Endometrial microvascular endothelial cells (primary cell): Measurements from ENCODE around the gene FAM219B. TPM values are rescaled to one million over a fixed set of nuclear protein-coding genes. Genes with fewer than 3 reads are reported as not detected.
"Not testable (repeated sequence)": the region's sequence is repeated elsewhere in the genome, so short reads cannot be mapped to it uniquely, and the experiment has no call there.

ENCODE experiments used
- in situ Hi-C: cut with HindIII; loops from 2 replicates; pipeline ENCODE4 v1.10.0; 2017; ENCODE audit warnings: low sequenced_read_pairs, low pct_unique_long_range_greater_than_20kb; ENCODE audit errors: inconsistent ontology term
- total RNA-seq: library from RNA; depleted of rRNA; stranded (reverse); fragments of >200 nt; gene quantifications from one replicate; pipeline ENCODE4 v1.2.3, GENCODE V29; 2015; ENCODE audit errors: inconsistent ontology term

Gene FAM219B, protein sequence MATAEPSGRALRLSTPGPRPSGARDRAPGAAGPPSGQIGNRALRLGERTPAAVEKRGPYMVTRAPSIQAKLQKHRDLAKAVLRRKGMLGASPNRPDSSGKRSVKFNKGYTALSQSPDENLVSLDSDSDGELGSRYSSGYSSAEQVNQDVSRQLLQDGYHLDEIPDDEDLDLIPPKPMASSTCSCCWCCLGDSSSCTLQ
- total RNA-seq = 30.4 TPM

GRCh38 chr15:74906450-74907162 lies at the start of gene FAM219B:
Gene FAM219B (minus strand): TSS chr15:74906851. CDS start chr15:74906800, 51 bp downstream.
- in situ Hi-C loops = no loop called here

- in situ Hi-C loops = no loop called here
Observed at GRCh38 chr15:74955796-74956647, 49.4 kb upstream of the FAM219B start.

DNA sequence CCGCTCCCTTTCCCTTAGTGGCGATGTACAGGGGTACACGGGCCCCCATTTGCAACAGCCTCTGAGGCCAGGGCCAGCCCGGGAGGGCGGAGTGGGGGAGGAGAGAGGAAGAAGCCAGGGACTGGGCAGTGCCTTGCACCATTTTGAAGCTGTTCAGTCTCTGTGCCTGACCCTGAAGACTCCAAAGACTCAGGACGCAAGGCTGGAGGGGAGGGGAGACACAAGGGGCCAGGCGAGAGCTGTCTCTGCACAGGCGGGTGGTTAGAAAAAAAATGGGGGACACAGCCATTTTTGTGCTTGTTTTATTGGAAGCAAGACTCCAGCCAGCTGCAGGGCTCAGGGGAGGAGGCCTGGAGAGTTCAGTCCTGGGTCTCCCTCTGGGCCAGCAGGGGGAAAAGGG lies 48.4 kb upstream of the FAM219B start:
- in situ Hi-C loops = no loop called here

DNA sequence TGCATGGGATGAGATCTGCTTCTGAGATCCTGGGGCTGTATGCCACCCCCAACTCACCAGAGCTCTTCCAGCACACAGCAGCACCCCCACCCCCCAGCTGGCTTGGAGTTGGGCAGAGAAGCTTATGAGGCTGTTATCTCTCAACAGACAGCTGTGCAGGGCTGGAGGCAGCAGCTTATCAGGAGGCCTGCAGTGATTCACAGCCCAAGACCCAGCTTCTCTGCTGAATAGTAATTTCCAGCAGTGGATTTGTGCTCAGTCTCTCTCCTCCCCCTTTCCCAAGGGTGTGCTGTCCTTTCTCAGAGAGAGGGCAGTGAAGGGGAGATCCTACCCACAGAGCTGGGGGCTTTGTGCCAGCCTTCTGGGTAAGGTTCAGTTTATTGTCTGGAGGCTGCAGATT lies 47.9 kb upstream of the FAM219B start:
- in situ Hi-C loops = no loop called here

GRCh38 chr15:74951006-74951405 lies 44.4 kb upstream of the FAM219B start:
- in situ Hi-C loops = no loop called here

- in situ Hi-C loops = no loop called here
Observed at GRCh38 chr15:74950078-74950908, 43.6 kb upstream of the FAM219B start.

DNA sequence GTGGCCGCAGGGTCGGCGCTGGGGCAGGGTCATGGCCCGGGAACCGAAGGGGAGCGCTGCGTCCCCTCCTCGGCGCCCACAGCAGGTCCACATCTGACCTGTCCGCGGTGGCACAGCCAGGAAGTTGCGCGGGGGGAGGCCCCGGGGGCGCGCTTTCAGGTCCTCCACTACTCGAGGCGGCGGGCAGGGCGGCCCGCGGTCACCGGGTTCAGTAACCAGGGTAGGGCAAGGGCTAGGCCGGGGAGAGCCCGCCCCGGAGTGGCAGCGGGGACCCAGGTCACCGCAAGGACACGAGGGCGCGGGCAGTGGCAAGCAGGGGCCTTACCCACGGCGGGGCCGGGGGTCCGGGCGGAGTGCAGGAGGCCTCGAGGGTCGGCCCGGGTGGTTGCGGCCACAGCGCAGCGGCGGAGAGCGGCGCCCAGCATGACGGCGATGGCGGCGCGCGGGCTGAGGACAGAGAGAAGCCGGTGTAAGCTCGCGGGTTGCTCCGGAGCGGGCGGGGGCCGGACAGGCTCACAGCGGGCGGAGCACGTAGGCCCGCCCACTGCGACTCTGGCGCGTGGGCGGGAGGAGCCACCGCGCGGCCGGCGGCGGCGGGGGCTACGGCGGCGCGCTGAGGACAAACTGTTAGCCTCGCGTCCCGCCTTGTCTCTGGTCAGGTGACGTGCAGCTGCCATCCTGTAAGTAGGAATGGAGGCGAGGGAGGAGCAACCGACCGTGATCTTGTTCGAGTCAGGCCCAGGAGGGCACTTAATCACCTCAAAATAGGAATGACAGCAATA lies 31.1 kb upstream of the FAM219B start, which contains the start of gene COX5A:
Gene COX5A, minus strand, starts transcription at position 484 of the 782 bp plus-strand sequence. Its CDS starts 59 bp downstream, at position 425.
- in situ Hi-C loops = no loop called here

DNA sequence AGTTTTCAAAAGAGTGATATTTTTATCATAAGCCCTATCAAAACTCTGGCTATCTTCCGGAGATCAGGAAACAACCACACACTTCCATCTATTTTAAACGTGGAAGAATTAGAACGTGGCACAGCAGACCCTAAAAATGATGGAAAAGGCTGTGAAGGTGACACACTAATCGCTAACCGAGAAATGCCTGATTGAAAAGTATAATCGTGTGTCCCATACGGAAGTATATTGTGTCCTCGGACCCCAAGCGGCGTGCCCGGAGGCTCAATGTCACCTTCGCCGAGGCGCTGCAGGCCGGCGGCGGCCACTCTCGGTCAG lies 30.6 kb upstream of the FAM219B start:
- in situ Hi-C loops = no loop called here

DNA sequence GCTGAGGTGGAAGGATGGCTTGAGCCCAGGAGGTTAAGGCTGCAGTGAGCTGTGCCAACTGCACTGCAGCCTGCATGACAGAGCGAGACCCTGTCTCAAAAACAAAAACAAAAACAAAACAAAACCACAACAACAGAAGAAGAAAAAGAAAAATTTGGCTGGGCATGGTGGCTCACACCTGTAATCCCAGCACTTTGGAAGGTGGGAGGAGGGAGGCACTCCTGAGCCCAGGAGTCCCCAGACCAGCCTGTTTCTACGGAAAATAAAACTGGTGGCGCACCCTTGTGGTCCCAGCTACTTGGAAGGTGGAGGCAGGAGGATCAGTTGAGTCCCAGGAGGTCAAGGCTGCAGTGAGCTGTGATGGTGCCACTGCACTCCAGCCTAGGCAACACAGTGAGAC lies 28.5 kb upstream of the FAM219B start:
- in situ Hi-C loops = not testable (repeated sequence)

DNA sequence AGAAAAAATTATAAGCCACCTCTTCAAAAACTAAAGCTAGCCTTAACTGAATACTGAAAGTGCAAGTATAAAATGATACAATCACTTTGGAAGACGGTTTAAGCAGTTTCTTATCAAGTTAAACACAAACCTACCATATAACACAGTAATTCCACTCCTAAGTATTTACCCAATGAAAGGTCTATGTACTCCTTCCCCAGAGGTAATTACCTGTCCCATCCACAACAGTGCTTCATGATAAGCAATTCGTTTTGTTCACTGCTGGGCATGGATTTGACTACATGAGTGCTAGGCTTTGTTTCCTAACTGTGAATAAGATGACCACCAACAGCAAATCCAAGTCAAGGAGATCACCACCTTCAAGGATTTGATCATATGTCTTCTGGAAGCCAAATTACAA lies 26.9 kb upstream of the FAM219B start:
- in situ Hi-C loops = no loop called here

DNA sequence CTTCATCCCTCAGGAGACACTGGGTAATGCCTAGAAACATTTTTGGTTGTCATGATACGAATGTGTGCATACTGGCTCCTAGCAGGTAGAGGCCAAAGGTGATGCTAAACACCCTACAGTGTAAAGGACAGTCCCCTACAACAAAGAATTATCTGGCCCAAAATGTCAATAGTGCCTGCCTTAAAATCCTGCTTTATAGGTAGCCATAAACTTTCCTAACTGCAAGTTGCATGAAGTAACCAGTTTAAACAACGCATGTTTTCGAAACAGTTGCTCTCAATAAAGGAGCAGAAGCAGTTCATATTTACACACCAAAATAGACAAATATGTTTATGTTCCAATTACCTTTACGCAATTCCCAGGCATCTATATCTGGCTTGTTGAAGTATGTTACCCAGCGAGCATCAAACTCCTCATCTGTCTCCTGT lies 22.1 kb upstream of the FAM219B start:
- in situ Hi-C loops = no loop called here

GRCh38 chr15:74924525-74924924 lies 17.9 kb upstream of the FAM219B start:
- in situ Hi-C loops = no loop called here

DNA sequence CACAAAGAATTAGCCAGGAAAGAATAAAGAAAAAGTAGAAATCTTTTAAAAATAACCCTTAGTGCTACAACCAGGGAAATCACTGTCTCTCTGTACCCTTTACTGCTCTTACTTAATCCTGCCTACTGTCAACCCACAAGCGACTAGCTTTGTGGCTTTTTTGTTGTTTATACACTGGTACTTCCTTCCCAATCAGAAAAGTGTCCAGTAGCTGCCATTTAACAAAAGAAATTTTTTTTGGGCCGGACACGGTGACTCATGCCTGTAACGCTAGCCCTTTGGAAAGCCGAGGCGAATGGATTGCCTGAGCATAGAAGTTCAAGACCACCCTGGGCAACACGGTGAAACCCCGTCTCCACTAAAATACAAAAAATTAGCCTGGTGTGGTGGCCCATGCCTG lies 13.8 kb upstream of the FAM219B start:
- in situ Hi-C loops = no loop called here

DNA sequence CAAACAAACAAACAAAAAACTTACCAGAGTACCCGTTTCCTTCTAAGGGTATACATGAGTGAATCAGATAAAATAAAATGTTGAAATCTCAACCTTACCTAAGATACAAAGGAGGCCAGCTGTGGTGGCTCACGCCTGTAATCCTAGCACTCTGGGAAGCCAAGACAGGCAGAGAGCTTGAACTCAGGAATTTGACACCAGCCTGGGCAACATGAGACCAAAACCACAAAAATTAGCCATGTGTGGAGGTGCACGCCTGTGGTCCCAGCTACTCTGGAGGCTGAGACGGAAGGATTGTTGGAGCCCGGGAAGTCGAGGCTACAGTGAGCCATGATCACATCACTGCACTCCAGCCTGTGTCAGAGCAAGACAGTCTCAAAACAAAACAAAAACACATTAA lies 11.0 kb upstream of the FAM219B start:
- in situ Hi-C loops = no loop called here

DNA sequence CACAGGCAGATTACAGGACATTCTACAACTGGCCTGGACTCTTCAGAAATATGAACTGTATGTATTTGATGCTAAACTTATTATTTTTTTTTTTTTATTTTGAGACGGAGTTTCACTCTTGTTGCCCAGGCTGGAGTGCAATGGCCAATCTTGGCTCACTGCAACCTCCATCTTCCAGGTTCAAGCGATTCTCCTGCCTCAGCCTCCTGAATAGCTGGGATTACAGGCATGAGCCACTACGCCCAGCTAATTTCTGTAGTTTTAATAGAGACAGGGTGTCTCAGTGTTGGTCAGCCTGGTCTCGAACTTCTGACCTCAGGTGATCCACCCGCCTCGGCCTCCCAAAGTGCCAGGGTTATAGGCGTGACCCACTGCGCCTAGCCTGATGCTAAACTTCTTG lies 7.1 kb upstream of the FAM219B start:
- in situ Hi-C loops = not testable (repeated sequence)

DNA sequence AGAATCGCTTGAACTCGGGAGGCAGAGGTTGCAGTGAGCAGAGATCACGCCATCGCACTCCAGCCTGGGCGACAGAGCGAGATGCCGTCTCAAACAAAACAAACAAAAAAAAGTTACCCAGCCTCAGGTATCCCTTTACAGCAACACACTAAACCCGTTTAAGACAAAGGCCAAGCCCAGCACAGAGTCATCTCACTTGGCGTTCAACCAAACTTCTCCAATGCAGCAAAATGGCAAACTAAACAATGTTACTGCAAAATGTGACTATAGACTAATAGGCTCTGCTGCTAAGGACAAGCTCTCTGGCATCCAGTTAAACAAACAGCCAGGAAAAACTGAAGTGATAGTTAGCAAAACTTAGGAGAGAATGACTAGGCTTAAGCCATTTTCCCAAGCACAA lies 6.4 kb upstream of the FAM219B start:
- in situ Hi-C loops = no loop called here

GRCh38 chr15:74908635-74909034 lies 2.0 kb upstream of the FAM219B start:
- in situ Hi-C loops = no loop called here

DNA sequence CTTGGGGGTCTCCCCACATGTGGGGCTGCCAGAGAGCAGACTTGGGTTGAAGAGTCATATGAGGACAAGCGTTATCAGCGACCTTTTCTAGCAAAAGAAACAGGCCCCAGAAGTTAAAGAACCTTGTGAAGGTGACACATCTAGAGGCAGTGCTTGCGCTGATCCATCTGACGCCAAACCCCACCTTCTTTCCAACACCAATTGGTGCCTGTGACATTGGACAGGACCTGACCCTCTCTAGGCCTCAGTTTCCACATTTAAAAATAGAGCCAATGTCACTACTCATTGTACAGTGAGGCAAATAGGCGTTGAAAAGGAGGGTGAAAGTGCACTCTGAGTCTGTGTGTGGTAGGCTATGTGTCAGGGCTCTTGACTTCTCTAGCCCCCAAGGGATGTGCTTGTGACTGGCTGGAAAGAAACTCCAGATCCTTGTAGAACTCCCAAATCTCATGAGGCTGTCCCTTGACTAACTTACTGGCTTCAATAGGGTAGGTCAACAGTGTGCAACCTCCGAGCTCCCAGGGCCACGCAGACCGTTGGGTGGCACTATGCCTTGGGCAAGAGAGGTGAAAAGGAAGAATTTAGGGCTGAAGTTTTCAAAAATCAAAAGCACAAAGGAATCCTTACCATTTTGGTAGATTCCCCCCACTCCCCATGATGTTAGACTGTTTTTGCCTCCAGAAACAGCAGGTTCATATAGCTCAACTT lies 666 bp upstream of the FAM219B start:
- in situ Hi-C loops = no loop called here
